ENCODE measurements around the gene RCSD1.

The RCSD1 gene

GRCh38 chr1:167726008-167726407 lies 96.0 kb downstream of the RCSD1 start:
- Histone ChIP-seq H3K36me3 (peaks cover 14% of the 10 kb centered on the region), H3K27me3 (no peaks in the 10 kb centered on the region), H3K4me3 (ENCODE audit: low read depth, low read length) (no peak overlapping the region), H3K4me1 (peaks cover 3% of the 10 kb centered on the region; the same call in 1 of the 2 replicates), H3K9me3 (no peaks in the 10 kb centered on the region)
- no peak for TF ChIP-seq CTCF (IDR thresholded peaks at IDR 0.05; ENCODE audit: low read depth, low read length)
- DNase-seq, result no peak

GRCh38 chr1:167728818-167729410 lies 98.9 kb downstream of the RCSD1 start:
- TF ChIP-seq CTCF (IDR thresholded peaks at IDR 0.05; ENCODE audit: low read depth, low read length), result no peak
- H3K36me3 ChIP-seq, result peaks cover 19% of the 10 kb centered on the region

GRCh38 chr1:167734227-167734626 lies 104.2 kb downstream of the RCSD1 start:
- H3K4me3 ChIP-seq (ENCODE audit: low read depth, low read length), result no peak overlapping the region
- no peak for TF ChIP-seq CTCF (IDR thresholded peaks at IDR 0.05; ENCODE audit: low read depth, low read length)
- peaks cover 10% of the 10 kb centered on the region for H3K36me3 ChIP-seq
- no peaks in the 10 kb centered on the region for H3K27me3 ChIP-seq
- H3K9me3 ChIP-seq, result no peaks in the 10 kb centered on the region
- peaks cover 6% of the 10 kb centered on the region; the same call in 1 of the 2 replicates for H3K4me1 ChIP-seq
- DNase-seq, result no peak

More at GRCh38 chr1:167728818-167729410, 98.9 kb downstream of the RCSD1 start:
- H3K9me3 ChIP-seq, result no peaks in the 10 kb centered on the region
- no peak overlapping the region for H3K4me3 ChIP-seq (ENCODE audit: low read depth, low read length)
- no peaks in the 10 kb centered on the region for H3K4me1 ChIP-seq
- H3K27me3 ChIP-seq, result no peaks in the 10 kb centered on the region
- no peak for DNase-seq

GRCh38 chr1:167734841-167735240 lies 104.8 kb downstream of the RCSD1 start:
- no peak for TF ChIP-seq CTCF (IDR thresholded peaks at IDR 0.05; ENCODE audit: low read depth, low read length)
- DNase-seq, result no peak
- H3K27me3 ChIP-seq, result no peaks in the 10 kb centered on the region
- peaks cover 6% of the 10 kb centered on the region; the same call in 1 of the 2 replicates for H3K4me1 ChIP-seq
- H3K36me3 ChIP-seq, result peaks cover 10% of the 10 kb centered on the region
- no peaks in the 10 kb centered on the region for H3K9me3 ChIP-seq
- no peak overlapping the region for H3K4me3 ChIP-seq (ENCODE audit: low read depth, low read length)

- Histone ChIP-seq H3K4me3 (ENCODE audit: low read depth, low read length) (no peak overlapping the region), H3K27me3 (no peaks in the 10 kb centered on the region), H3K9me3 (no peaks in the 10 kb centered on the region), H3K4me1 (peaks cover 6% of the 10 kb centered on the region; the same call in 1 of the 2 replicates), H3K36me3 (0 out of 2 replicates have a peak, but pooled peaks cover 4% of the 10 kb centered on the region)
- TF ChIP-seq CTCF (IDR thresholded peaks at IDR 0.05; ENCODE audit: low read depth, low read length), result no peak
- no peak for DNase-seq
Measured at GRCh38 chr1:167737169-167737568, 107.1 kb downstream of the RCSD1 start.

GRCh38 chr1:167738158-167738557 lies 108.1 kb downstream of the RCSD1 start:
- Histone ChIP-seq H3K27me3 (no peaks in the 10 kb centered on the region), H3K36me3 (0 out of 2 replicates have a peak, but pooled peaks cover 3% of the 10 kb centered on the region), H3K9me3 (no peaks in the 10 kb centered on the region), H3K4me1 (peaks cover 6% of the 10 kb centered on the region; the same call in 1 of the 2 replicates), H3K4me3 (ENCODE audit: low read depth, low read length) (no peak overlapping the region)
- no peak for TF ChIP-seq CTCF (IDR thresholded peaks at IDR 0.05; ENCODE audit: low read depth, low read length)
- no peak for DNase-seq

Measured in BE2C (cell line).